Neural progenitor cell (in vitro differentiated cells): ENCODE results near the gene PTCHD1.

Experiments used
- CTCF ChIP-seq: fragments of 200-600 bp; sonication (generic); IDR thresholded peaks from 2 replicates; pipeline ENCODE4 v1.5.1; 2017; ENCODE audit warnings: antibody characterized with exemption, mild to moderate bottlenecking
- EZH2 ChIP-seq: fragments of 200-600 bp; sonication (generic); IDR thresholded peaks from 2 replicates; pipeline ENCODE4 v1.6.1; 2017; ENCODE audit warnings: antibody characterized with exemption, mild to moderate bottlenecking, moderate library complexity

GRCh38 chrX:23366914-23367313 lies 32.3 kb downstream of the PTCHD1 start:
- TF ChIP-seq CTCF, result no peak
- TF ChIP-seq EZH2, result no peak
